Head of caudate nucleus (tissue), 42 donors: Measurements from ENCODE around the gene CCN5.

Experiments used
- DNase-seq, 42 donors: peaks; one replicate each; pipeline versions ENCODE4 v3.0.0 to v3.0.0-alpha.2; 2020 to 2021; ENCODE audit warnings: mixed read lengths in 7 of 42
- intact Hi-C: fragments of 100-400 bp; cut with DNase I; formaldehyde crosslinking; loops from one replicate; pipeline ENCODE4 v1.15.0; 2022

The CCN5 gene

DNA sequence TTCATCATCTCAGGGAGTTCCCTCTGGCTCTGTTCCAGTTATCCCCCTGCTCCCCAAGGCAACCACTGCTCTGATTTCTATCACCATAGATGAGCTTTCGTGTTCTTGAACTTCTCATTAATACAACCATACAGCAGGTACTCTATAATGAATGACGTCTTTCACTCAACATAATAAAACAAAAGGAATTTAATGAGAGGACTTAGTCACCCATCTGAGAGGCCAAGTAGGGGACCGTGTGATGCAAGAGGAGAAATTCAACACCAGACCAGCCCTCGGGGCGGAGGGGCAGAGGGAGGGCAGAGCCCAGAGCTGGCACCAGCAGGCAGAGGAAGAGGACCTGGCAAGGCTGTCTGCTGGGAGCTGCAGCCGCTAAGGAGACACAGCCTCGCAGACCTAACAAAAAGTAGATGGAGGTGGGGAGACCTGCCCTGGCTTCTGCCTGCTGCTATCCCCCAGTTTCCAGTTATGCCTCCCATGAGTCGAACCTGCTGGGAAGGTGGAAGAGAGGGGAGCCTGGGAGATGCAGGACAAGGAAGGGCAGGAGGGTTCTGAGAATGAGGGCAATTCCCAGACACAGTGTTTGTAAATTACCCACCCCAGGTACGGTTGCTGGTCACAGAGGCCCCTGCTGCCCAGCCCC is 13.8 kb downstream of the CCN5 start:
- peak in 26 of 42 donors; percentile 36 to 82 (median 54) for DNase-seq
- intact Hi-C loops, result no loop called here

- intact Hi-C loops, result loop anchor here (10.0 kb wide), 1 partner anchor 116 kb away; no protein-coding TSS in a partner anchor
- no peak for DNase-seq
These were observed 15.3 kb downstream of the CCN5 start for GRCh38 chr20:44730441-44730840.

- peak in 8 of 42 donors; percentile 19 to 68 (median 46) for DNase-seq
- intact Hi-C loops, result loop anchor here (2.0 to 10.0 kb wide), 2 partner anchors 47 to 117 kb away; no protein-coding TSS in a partner anchor
These were observed 16.5 kb downstream of the CCN5 start for GRCh38 chr20:44731657-44732056.

DNA sequence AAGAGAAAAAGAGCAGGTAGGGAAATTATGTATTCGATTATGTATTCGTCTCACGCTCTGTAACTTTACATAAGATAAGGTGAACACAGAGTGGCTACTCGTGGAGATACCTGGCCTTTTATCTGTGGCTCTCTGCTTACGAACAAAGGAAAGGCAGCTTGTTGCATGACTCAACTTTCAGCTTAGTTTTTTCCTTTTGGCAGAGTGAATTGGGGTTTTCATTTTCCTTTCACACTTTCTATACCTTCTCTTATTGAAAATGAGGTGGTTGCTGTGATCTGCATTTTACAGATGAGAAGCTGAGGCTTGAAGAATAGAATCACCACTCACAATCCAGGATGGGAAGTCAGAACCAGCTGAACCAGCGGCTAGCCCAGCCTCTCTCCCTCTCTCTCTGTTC is 17.2 kb downstream of the CCN5 start:
- no peak for DNase-seq
- intact Hi-C loops, result loop anchor here (2.0 to 10.0 kb wide), 2 partner anchors 48 to 118 kb away; no protein-coding TSS in a partner anchor

DNA sequence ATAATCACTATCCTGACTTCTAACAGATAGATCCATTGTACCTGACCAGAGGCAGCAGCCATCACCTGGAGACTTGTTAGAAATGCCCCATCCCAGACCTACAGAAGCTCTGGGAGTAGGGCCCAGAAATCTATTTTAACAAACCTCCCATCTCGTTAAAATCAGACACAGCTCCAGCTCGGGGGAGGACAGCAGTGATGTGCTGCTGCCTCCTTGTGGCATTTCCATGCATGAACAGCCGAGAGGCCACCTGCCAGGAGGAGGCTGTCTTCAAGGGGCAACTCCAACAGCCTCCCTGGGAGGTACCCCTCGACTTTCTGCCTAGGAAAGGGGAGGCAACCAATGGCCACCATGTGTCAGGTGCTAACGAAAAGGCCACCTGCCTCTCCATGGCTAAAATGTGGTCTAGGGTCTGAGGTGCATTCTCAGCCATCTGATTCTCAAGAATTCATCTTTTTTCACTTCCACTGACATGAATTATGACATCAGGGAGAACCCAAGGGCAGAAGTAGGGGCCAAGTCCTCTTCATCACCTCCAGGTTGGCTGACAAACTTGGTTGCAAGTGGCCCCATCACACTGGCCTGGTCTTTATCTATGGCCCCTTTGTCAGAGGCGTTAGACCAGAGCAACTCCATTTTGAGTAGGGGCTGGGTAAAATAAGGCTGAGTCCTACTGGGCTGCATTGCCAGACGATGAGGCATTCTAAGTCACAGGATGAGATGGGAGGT is 18.3 kb downstream of the CCN5 start:
- peak; percentile 66 to 93 (median 84) for DNase-seq
- intact Hi-C loops, result loop anchor here (2.0 to 10.0 kb wide), 2 partner anchors 49 to 119 kb away; no protein-coding TSS in a partner anchor

- no peak for DNase-seq
These were observed 19.8 kb downstream of the CCN5 start for GRCh38 chr20:44734938-44735337.

GRCh38 chr20:44735816-44736169 is 20.6 kb downstream of the CCN5 start:
- no peak for DNase-seq
- intact Hi-C loops, result loop anchor here (10.0 kb wide), 1 partner anchor 121 kb away; no protein-coding TSS in a partner anchor

More at GRCh38 chr20:44734938-44735337, 19.8 kb downstream of the CCN5 start:
- intact Hi-C loops, result loop anchor here (10.0 kb wide), 1 partner anchor 120 kb away; no protein-coding TSS in a partner anchor

DNA sequence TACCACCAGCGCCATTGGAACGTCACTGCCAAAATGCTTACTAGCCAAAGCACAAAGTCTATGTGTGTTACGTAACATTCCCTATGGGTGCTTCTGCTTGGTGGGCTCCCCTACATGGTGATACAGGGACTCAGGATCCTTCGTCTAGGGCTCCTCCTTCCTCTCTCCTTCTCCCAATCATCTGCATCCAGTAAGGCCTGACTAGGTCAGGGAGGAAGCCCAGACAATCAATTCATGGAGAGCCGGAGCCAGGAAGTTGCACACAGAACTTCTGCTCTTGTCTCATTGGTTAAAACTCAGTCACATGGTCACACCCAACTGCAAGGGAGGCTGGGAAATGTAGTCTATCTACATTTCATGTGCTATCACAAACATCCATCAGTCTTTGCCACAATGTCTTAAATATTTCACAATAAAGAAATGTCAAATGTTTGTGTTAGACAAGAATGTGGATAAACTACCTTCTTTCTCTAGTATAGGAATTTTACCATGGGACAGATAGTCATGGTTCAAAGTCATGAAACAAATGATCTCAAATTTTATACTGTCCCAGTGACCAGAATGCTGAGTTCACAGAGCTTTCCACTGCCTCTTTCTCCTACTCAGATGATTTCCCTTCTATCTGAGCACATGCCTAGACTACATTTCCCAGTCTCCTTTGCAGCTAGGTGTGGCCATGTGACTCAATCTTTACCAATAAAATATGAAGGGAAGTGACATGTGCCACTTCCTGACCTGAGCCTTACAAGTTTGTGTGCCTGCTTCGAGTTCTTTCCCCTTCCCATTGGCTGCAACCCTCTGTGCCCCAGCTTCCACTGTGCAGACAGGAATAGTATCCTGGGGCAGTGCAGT is 21.2 kb downstream of the CCN5 start:
- intact Hi-C loops, result loop anchor here (10.0 kb wide), 1 partner anchor 122 kb away; no protein-coding TSS in a partner anchor
- peak; percentile 40 to 95 (median 80) for DNase-seq

DNA sequence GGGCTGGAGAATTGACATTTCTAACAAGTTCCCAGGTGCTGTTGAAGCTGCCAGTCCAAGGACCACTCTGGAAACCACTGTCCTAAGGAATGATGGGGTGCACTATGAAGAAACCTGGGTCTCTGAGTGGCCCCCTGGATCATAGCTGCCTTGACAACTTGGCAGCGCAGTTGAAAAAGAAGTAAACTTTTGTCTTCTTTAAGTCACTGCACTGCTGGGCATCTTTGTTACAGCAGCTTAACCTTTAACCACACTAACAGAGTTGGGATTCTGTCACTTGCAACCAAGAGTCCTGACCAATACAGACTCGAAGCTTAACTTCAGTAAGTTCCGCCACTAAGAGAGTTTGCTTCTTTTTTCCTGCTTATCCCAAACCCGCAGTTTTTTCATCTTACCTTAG is 21.9 kb downstream of the CCN5 start:
- intact Hi-C loops, result loop anchor here (10.0 kb wide), 1 partner anchor 122 kb away; no protein-coding TSS in a partner anchor
- DNase-seq, result no peak

- intact Hi-C loops, result loop anchor here (10.0 kb wide), 1 partner anchor 124 kb away; no protein-coding TSS in a partner anchor
- peak; percentile 50 to 95 (median 86) for DNase-seq
These were observed 23.8 kb downstream of the CCN5 start for GRCh38 chr20:44738813-44739477.

DNA sequence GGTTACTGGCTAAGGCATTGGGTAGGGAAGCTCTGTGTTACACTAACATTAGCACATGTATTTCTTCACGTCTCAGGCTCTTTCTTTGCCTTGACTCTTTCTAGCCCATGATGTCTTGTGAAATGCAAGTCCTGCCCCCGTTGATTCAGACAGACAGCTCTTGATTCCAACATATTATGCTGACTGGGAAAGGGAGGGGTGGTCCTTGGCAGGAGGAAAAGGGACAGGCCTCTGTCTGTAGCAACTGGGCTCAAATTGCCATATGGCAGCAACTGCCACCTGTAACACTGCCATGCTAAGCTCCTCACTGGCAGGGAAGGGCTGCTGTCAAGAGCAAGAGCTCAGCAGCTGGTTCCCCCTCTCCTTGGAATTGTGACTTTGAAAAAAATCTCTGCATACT is 24.8 kb downstream of the CCN5 start:
- intact Hi-C loops, result loop anchor here (5.0 to 10.0 kb wide), 2 partner anchors 125 to 127 kb away; no protein-coding TSS in a partner anchor
- DNase-seq, result no peak

- intact Hi-C loops, result loop anchor here (5.0 kb wide), 1 partner anchor 125 kb away; no protein-coding TSS in a partner anchor
- no peak for DNase-seq
These were observed 27.3 kb downstream of the CCN5 start for GRCh38 chr20:44742304-44743079.

DNA sequence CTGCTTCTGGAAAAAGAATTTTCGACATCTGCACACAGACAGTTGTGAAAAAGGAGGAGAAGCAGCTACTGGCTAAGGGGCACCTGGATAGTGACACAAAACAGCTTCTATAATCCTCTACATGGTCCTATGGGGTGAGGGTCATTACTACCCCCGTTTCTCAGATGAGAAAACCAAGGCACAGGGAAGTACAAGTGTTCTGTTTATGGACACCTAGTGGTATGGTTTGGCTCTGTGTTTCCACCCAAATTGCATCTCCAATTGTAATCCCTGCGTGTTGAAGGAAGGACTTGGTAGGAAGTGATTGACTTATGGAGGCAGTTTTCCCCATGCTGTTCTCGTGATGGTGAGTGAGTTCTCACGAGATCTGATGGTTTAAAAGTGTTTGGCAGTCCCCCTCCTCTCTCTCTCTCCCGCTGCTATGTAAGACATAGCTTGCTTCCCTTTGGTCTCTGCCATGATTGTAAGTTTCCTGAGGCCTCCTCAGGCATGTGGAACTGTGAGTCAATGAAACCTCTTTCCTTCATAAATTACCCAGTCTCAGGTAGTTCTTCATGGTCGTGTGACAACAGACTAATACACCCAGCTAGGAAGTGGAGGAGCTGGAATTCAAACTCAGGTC is 28.0 kb downstream of the CCN5 start:
- DNase-seq, result no peak
- intact Hi-C loops, result loop anchor here (5.0 kb wide), 1 partner anchor 124 kb away; no protein-coding TSS in a partner anchor

- DNase-seq, result no peak
- intact Hi-C loops, result loop anchor here (5.0 kb wide), 1 partner anchor 123 kb away; no protein-coding TSS in a partner anchor
These were observed 28.9 kb downstream of the CCN5 start for GRCh38 chr20:44743916-44744655.

DNA sequence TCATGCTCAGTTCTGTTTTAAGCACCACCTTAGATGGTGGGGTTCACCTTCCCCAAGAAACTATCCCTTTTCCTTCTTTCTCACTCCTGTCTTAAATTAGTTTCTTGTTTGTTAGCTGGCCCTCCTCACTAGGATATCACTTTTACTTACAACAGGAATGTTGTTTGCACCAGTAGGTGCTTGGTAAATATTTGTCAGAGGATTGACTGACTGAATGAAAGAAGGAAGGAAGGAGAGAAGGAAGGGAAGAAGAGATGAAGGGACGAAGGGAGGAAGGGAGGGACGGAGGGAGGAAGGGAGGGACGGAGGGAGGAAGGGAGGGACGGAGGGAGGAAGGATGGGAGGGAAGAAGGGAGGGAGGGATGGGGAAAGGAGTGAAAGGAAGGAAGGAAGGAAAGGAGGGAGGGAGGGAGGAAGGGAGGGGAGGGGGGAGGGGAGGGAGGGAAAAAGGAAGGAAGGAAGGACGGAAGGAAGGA is 30.0 kb downstream of the CCN5 start:
- intact Hi-C loops, result no loop called here
- no peak for DNase-seq
